Adrenal gland (tissue), 5 donors: ENCODE measurements around the gene RNASE7.

Experiments
- CTCF ChIP-seq, 6 experiments: fragments of 450-650 bp in 4 of 6; fragments of 200-600 bp in 2 of 6; sonication (generic) in 1 of 6; IDR thresholded peaks; 1 replicate in 5 of 6; 2 replicates in 1 of 6; pipeline versions ENCODE4 v1.5.1 to v1.8.0; 2016 to 2021; ENCODE audit warnings: antibody characterized with exemption in 6 of 6, mild to moderate bottlenecking in 2 of 6, moderate library complexity in 1 of 6
- POLR2A ChIP-seq, 2 donors: fragments of 450-650 bp; IDR thresholded peaks; one replicate each; pipeline ENCODE4 v1.6.1; 2017; ENCODE audit warnings: antibody characterized with exemption in 2 of 2, mild to moderate bottlenecking in 2 of 2, moderate library complexity in 1 of 2
- donor health status: DM: no; HTN: no; CAD: no.

GRCh38 chr14:21037156-21037555 is 5.0 kb upstream of the RNASE7 start:
- TF ChIP-seq CTCF (IDR thresholded peaks at IDR 0.05) = no peak
- TF ChIP-seq POLR2A (IDR thresholded peaks at IDR 0.05) = no peak
